Lower leg skin (tissue), 4 donors: ENCODE results near the gene ANKRD33B. TPM values are rescaled to one million over a fixed set of nuclear protein-coding genes. Genes with fewer than 3 reads are reported as not detected.
A peak's percentile ranks its signal among the peaks of the same experiment; 100 is the strongest.
"Not testable (repeated sequence)": the region's sequence is repeated elsewhere in the genome, so short reads cannot be mapped to it uniquely, and the experiment has no call there.

Source experiments
- DNase-seq, 2 donors: peaks; one replicate each; pipeline ENCODE4 v3.0.0-alpha.2; 2019; ENCODE audit warnings: low spot score in 2 of 2
- H3K4me3 ChIP-seq: fragments of 200-600 bp; sonication (generic); 2 replicates; pipeline ENCODE4 v1.5.1; 2017; ENCODE audit warnings: mild to moderate bottlenecking, low read depth; ENCODE audit not compliant: poor library complexity, severe bottlenecking
- POLR2A ChIP-seq, 2 donors: fragments of 450-650 bp; IDR thresholded peaks; one replicate each; pipeline ENCODE4 v1.6.1; 2016 to 2017; ENCODE audit warnings: antibody characterized with exemption in 2 of 2, mild to moderate bottlenecking in 1 of 2, moderate library complexity in 1 of 2
- WGBS, 2 donors: methylation state at CpG; one replicate each; pipeline ENCODE4 v1.1.5; 2018; 5-methylcytosine and 5-hydroxymethylcytosine counted together
- intact Hi-C: fragments of 100-400 bp; cut with DNase I; formaldehyde crosslinking; loops from one replicate; pipeline ENCODE4 v1.15.0; 2023; ENCODE audit warnings: low total_unique reads
- total RNA-seq, 4 donors: library from RNA; depleted of rRNA; stranded (reverse); fragments of >200 nt; gene quantifications; one replicate each; pipeline ENCODE4 v1.1.0, GENCODE V29; 2016
- TF ChIP-seq, protein P1 (sequence below), 3 donors: fragments of 450-650 bp; IDR thresholded peaks; one replicate each; pipeline ENCODE4 v1.5.1; 2016; ENCODE audit warnings: antibody characterized with exemption in 3 of 3, mild to moderate bottlenecking in 3 of 3, moderate library complexity in 2 of 3

Gene ANKRD33B
- total RNA-seq = 10 to 100 TPM; 12.6 to 35.4 (median 17.6) TPM

GRCh38 chr5:10563945-10564837 lies at the start of gene ANKRD33B:
TSS of gene ANKRD33B (plus strand) at chr5:10564070. CDS start at chr5:10564468, 398 bp downstream.
- TF ChIP-seq, protein P1, sequence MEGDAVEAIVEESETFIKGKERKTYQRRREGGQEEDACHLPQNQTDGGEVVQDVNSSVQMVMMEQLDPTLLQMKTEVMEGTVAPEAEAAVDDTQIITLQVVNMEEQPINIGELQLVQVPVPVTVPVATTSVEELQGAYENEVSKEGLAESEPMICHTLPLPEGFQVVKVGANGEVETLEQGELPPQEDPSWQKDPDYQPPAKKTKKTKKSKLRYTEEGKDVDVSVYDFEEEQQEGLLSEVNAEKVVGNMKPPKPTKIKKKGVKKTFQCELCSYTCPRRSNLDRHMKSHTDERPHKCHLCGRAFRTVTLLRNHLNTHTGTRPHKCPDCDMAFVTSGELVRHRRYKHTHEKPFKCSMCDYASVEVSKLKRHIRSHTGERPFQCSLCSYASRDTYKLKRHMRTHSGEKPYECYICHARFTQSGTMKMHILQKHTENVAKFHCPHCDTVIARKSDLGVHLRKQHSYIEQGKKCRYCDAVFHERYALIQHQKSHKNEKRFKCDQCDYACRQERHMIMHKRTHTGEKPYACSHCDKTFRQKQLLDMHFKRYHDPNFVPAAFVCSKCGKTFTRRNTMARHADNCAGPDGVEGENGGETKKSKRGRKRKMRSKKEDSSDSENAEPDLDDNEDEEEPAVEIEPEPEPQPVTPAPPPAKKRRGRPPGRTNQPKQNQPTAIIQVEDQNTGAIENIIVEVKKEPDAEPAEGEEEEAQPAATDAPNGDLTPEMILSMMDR (IDR thresholded peaks at IDR 0.05) = no peak
- TF ChIP-seq POLR2A (IDR thresholded peaks at IDR 0.05) = peak in 1 of 2 donors; percentile 15
- 0 to 3% methylated on average over 52 to 64 of the region's 119 CpGs for WGBS, 2 donors
- DNase-seq = peak; percentile 54 to 93
- peak within 1 kb of the TSS; percentile 53 for H3K4me3 ChIP-seq
- intact Hi-C loops = no loop called here

DNA sequence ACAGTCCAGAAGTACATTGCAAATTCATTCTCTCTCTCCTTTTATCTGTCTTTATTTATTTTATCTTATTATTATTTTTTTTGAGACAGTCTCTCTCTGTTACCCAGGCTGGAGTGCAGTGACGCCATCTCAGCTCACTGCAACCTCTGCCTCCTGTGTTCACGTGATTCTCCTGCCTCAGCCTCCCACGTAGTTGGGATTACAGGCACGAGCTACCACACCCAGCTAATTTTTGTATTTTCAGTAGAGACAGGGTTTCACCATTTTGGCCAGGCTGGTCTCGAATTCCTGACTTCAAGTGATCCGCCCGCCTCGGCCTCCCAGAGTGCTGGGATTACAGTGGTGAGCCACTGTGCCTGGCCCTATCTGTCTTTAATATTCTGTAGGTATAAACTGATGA lies 49.3 kb upstream of the ANKRD33B start:
- H3K4me3 ChIP-seq, intact Hi-C loops, DNase-seq: not testable (repeated sequence)
- WGBS, 2 donors = 91 to 94% methylated on average over 8 of the region's 8 CpGs

DNA sequence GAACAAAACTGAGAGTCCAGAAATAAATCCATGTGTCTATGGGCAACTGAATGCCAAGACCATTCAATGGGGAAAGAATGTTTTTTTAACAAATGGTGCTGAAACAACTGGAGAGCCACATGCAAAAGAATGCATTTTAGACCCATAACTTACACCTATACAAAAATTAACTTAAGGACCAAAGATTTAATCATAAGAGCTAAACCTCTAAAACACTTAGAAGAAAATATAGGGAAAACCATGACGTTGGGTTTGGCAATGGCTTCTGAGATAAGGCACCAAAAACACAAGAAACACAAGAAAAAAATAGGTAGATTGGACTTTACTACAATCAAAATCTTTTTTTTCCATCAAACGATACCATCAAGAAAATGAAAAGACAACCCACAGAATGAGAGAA lies 48.4 kb upstream of the ANKRD33B start:
- intact Hi-C loops = no loop called here
- no peak for DNase-seq
- TF ChIP-seq, protein P1 (IDR thresholded peaks at IDR 0.05) = no peak
- TF ChIP-seq POLR2A (IDR thresholded peaks at IDR 0.05) = no peak
- no peak overlapping the region for H3K4me3 ChIP-seq
- WGBS, 2 donors = 87 to 96% methylated on average over 2 of the region's 2 CpGs

DNA sequence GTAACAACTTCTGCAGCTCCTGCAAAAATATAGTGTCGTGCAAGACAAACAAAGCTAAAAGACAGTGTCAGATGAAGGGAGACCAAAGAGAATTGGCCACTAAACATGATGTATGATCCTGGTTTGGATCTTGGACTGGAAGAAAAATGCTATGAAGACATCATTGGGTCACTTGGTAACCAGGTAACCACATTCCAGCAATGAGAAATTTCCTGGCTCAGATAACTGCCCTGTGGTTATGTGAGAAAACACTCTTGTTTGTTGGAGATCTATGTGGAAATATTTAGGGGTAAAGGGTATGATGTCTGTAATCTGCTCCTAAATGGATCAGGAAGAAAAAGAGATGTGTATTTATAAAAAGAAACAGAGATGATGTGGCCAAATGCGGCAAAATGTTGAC lies 45.5 kb upstream of the ANKRD33B start:
- DNase-seq = no peak
- no peak overlapping the region for H3K4me3 ChIP-seq
- 64 to 66% methylated on average over 2 of the region's 2 CpGs for WGBS, 2 donors
- TF ChIP-seq, protein P1 (IDR thresholded peaks at IDR 0.05) = no peak
- no peak for TF ChIP-seq POLR2A (IDR thresholded peaks at IDR 0.05)
- intact Hi-C loops = no loop called here

GRCh38 chr5:10519729-10520128 lies 44.1 kb upstream of the ANKRD33B start:
- DNase-seq = no peak
- H3K4me3 ChIP-seq = no peak overlapping the region
- no peak for TF ChIP-seq POLR2A (IDR thresholded peaks at IDR 0.05)
- TF ChIP-seq, protein P1 (IDR thresholded peaks at IDR 0.05) = no peak
- intact Hi-C loops = no loop called here
- WGBS, 2 donors = 80 to 87% methylated on average over 7 of the region's 7 CpGs

- 69 to 84% methylated on average over 4 of the region's 4 CpGs for WGBS, 2 donors
- TF ChIP-seq POLR2A (IDR thresholded peaks at IDR 0.05) = no peak
- TF ChIP-seq, protein P1 (IDR thresholded peaks at IDR 0.05) = no peak
- no peak overlapping the region for H3K4me3 ChIP-seq
- no peak for DNase-seq
- intact Hi-C loops = no loop called here
Observed at GRCh38 chr5:10520706-10521105, 43.2 kb upstream of the ANKRD33B start.
